Measurements from ENCODE around the gene OST4. TPM values are rescaled to one million over a fixed set of nuclear protein-coding genes. Genes with fewer than 3 reads are reported as not detected.

OST4 gene
- polyA plus RNA-seq, 3 donors, result 209 to 635 (median 615) TPM

DNA sequence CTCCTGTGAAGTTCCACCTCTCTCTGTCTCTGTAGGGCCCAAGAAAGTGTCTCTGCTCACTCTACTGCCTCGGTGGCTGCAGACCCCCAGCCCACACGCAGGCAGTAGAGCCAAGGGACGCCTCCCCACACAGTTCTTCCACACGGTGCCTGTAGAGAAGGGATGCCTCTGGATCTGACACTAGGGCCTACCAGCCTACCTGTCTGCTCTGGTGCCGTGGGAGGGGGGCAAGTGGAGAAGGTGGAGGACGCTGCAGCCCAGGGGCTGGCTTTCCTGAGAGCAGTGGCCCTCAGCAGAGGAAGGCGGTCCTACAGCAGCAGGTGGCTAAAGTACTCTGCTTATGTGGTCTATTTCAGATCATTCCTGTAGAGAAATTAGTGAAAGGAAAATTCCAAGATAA, 47.7 kb downstream of the OST4 start:
- Mint-ChIP-seq H3K4me3 (no peak overlapping the region), H3K36me3 (peaks cover 28 to 45% of the 10 kb centered on the region in 2 donors), H3K27me3 (ENCODE audit: low read depth in 3 of 3) (peaks cover 0 to 5% (median 2%) of the 10 kb centered on the region in 3 donors), H3K27ac (no peak overlapping the region), H3K9me3 (peaks cover 0 to 2% (median 0%) of the 10 kb centered on the region in 7 donors), H3K4me1 (no peaks in the 10 kb centered on the region)
- no peaks in the 10 kb centered on the region for H4K20me1 ChIP-seq (ENCODE audit: insufficient read depth, low read length)
- no peak overlapping the region for H2AFZ ChIP-seq (ENCODE audit: insufficient read depth, low read depth, low read length, poor library complexity, severe bottlenecking)
- WGBS (ENCODE audit: insufficient coverage), result 97% methylated on average over 4 of the region's 7 CpGs
- no peak for DNase-seq
- no peaks in the 10 kb centered on the region for H3K4me1 ChIP-seq (ENCODE audit: control insufficient read depth in 1 of 2, insufficient read depth in 2 of 2, low read length in 2 of 2)
- intact Hi-C loops (cut with micrococcal nuclease), result no loop called here
- H3K9me3 ChIP-seq (replicated peaks in 1 of 2; ENCODE audit: control insufficient read depth in 1 of 2, insufficient read depth in 1 of 2, low read length in 2 of 2), result no peaks in the 10 kb centered on the region
- H3K4me3 ChIP-seq (replicated peaks in 1 of 3; ENCODE audit: low read depth in 2 of 3, low read length in 3 of 3), result no peak overlapping the region
- no peak overlapping the region for H3K4me2 ChIP-seq (replicated peaks; ENCODE audit: extremely low read depth, low read length, poor library complexity, severe bottlenecking)
- H3K79me2 ChIP-seq (ENCODE audit: insufficient read depth, low read length), result no peaks in the 10 kb centered on the region
- peaks cover 6 to 53% of the 10 kb centered on the region in 2 donors for H3K36me3 ChIP-seq (replicated peaks in 1 of 2; ENCODE audit: control insufficient read depth in 1 of 2, insufficient read depth in 2 of 2, low read length in 2 of 2)
- H3K9ac ChIP-seq (ENCODE audit: insufficient read depth, low read length, poor library complexity, severe bottlenecking), result no peak overlapping the region
- TF ChIP-seq CTCF (IDR thresholded peaks at IDR 0.05), result no peak
- H3K27me3 ChIP-seq (ENCODE audit: control insufficient read depth in 2 of 2, insufficient read depth in 2 of 2, low read length in 2 of 2), result no peaks in the 10 kb centered on the region
- H3K27ac ChIP-seq (ENCODE audit: low read depth in 1 of 2, low read length in 2 of 2), result no peak overlapping the region

DNA sequence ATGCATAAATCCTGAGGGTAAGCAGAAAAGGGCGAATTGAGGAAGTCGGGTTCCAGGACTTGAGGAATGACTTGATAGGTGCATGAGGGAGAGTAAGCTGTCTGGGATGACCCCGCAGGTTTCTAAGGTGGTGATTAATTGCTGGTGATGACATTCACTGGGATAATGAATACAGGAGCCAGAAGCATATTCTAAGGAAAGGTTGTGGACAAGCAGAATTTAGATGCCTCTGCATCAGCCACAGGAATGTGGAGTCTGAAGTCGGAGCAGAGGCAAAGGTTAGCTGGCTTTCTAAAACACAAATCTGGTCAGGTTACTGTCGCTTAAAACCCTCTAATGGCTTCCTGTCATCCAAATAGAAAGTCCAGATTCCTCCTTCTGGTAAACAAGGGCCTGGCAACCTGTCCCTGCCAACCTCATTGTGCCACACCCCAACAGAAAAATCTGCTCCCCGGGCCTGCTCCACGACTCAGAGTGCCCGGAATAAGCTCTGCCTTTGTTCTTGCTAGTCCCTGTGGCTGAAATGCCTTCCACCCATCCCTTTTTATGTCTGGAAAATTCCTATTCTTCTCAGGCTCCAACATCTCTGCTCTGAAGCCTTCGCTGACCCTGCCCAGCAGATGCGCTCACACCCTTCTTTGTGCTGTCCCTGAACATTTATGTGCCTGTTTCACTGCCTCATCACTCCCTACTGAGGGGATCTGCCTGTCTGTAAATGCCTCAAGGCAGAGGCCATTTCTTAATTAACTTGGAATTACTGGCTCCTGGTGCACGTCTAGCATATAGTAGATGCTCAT, 50.0 kb downstream of the OST4 start:
- WGBS (ENCODE audit: insufficient coverage), result 71% methylated on average over 6 of the region's 11 CpGs
- Histone ChIP-seq H4K20me1 (ENCODE audit: insufficient read depth, low read length) (no peaks in the 10 kb centered on the region), H3K27me3 (ENCODE audit: control insufficient read depth in 2 of 2, insufficient read depth in 2 of 2, low read length in 2 of 2) (no peaks in the 10 kb centered on the region), H3K36me3 (replicated peaks in 1 of 2; ENCODE audit: control insufficient read depth in 1 of 2, insufficient read depth in 2 of 2, low read length in 2 of 2) (peaks cover 6 to 37% of the 10 kb centered on the region in 2 donors), H3K4me1 (ENCODE audit: control insufficient read depth in 1 of 2, insufficient read depth in 2 of 2, low read length in 2 of 2) (no peaks in the 10 kb centered on the region), H2AFZ (ENCODE audit: insufficient read depth, low read depth, low read length, poor library complexity, severe bottlenecking) (no peak overlapping the region), H3K4me3 (replicated peaks in 1 of 3; ENCODE audit: low read depth in 2 of 3, low read length in 3 of 3) (no peak overlapping the region), H3K79me2 (ENCODE audit: insufficient read depth, low read length) (no peaks in the 10 kb centered on the region), H3K9ac (ENCODE audit: insufficient read depth, low read length, poor library complexity, severe bottlenecking) (no peak overlapping the region), H3K27ac (ENCODE audit: low read depth in 1 of 2, low read length in 2 of 2) (no peak overlapping the region), H3K4me2 (replicated peaks; ENCODE audit: extremely low read depth, low read length, poor library complexity, severe bottlenecking) (no peak overlapping the region), H3K9me3 (replicated peaks in 1 of 2; ENCODE audit: control insufficient read depth in 1 of 2, insufficient read depth in 1 of 2, low read length in 2 of 2) (no peaks in the 10 kb centered on the region)
- H3K4me3 Mint-ChIP-seq, result no peak overlapping the region
- TF ChIP-seq CTCF (IDR thresholded peaks at IDR 0.05), result no peak
- H3K9me3 Mint-ChIP-seq, result peaks cover 0 to 2% (median 0%) of the 10 kb centered on the region in 7 donors
- H3K27ac Mint-ChIP-seq, result no peak overlapping the region
- intact Hi-C loops (cut with micrococcal nuclease), result no loop called here
- H3K36me3 Mint-ChIP-seq, result peaks cover 18 to 30% of the 10 kb centered on the region in 2 donors
- no peak for DNase-seq
- no peaks in the 10 kb centered on the region for H3K4me1 Mint-ChIP-seq
- H3K27me3 Mint-ChIP-seq (ENCODE audit: low read depth in 3 of 3), result peaks cover 0 to 5% (median 2%) of the 10 kb centered on the region in 3 donors

Other genes with a start within 250 kb of the OST4 start
- gene DPYSL5, start 223.5 kb downstream of the OST4 start, polyA plus RNA-seq, result not detected
- gene MAPRE3, start 101.0 kb downstream of the OST4 start, polyA plus RNA-seq, result 10 to 100 TPM in 1 of 3 donors, 1 to 10 TPM in 2; 2.4 to 14.4 (median 3.5) TPM
- 10 to 100 TPM; 18.3 to 61.7 (median 26.9) TPM for gene TMEM214, start 38.7 kb downstream of the OST4 start, polyA plus RNA-seq
- 1 to 10 TPM; 4.4 to 4.8 (median 4.6) TPM for gene AGBL5, start 20.0 kb downstream of the OST4 start, polyA plus RNA-seq
- 1 to 10 TPM in 1 of 3 donors, under 1 TPM in 2; 0.43 to 1.0 (median 0.44) TPM for gene EMILIN1, start 7.0 kb upstream of the OST4 start, polyA plus RNA-seq
- gene KHK, start 15.1 kb upstream of the OST4 start, polyA plus RNA-seq, result 1 to 10 TPM; 3.4 to 7.3 (median 6.6) TPM
- gene CGREF1, start 47.5 kb upstream of the OST4 start, polyA plus RNA-seq, result not detected
- gene ABHD1, start 52.2 kb upstream of the OST4 start, polyA plus RNA-seq, result 1 to 10 TPM in 1 of 3 donors, under 1 TPM in 2; 0.08 to 1.2 (median 0.25) TPM
- gene PREB, start 63.0 kb upstream of the OST4 start, polyA plus RNA-seq, result 10 to 100 TPM; 70.0 to 78.2 (median 71.7) TPM
- not detected for gene PRR30, start 67.8 kb upstream of the OST4 start, polyA plus RNA-seq
- gene TCF23, start 77.3 kb upstream of the OST4 start, polyA plus RNA-seq, result not detected
- 100 to 1,000 TPM; 120 to 298 (median 287) TPM for gene ATRAID, start 140.4 kb upstream of the OST4 start, polyA plus RNA-seq
- gene SLC5A6, start 140.6 kb upstream of the OST4 start, polyA plus RNA-seq, result 10 to 100 TPM in 2 of 3 donors, 1 to 10 TPM in 1; 8.1 to 21.7 (median 10.2) TPM
- gene CAD, start 145.7 kb upstream of the OST4 start, polyA plus RNA-seq, result 10 to 100 TPM in 1 of 3 donors, 1 to 10 TPM in 1, under 1 TPM in 1; 0.71 to 17.3 (median 1.7) TPM
- gene SLC30A3, start 191.4 kb upstream of the OST4 start, polyA plus RNA-seq, result under 1 TPM in 1 of 3 donors, not detected in 2; 0.08 TPM
- gene DNAJC5G, start 203.8 kb upstream of the OST4 start, polyA plus RNA-seq, result not detected
- not detected for gene TRIM54, start 210.8 kb upstream of the OST4 start, polyA plus RNA-seq
- 1 to 10 TPM in 1 of 3 donors, under 1 TPM in 2; 0.39 to 2.2 (median 0.60) TPM for gene UCN, start 236.8 kb upstream of the OST4 start, polyA plus RNA-seq

All from CD14-positive monocyte (primary cell).